Epithelial cell of esophagus (primary cell): ENCODE measurements around the gene CDV3.
"Not testable (repeated sequence)": the region's sequence is repeated elsewhere in the genome, so short reads cannot be mapped to it uniquely, and the experiment has no call there.

Source experiments
- DNase-seq: peaks from one replicate; pipeline ENCODE4 v3.0.0; 2010; ENCODE audit warnings: low read depth
- H3K4me3 ChIP-seq: 2 replicates; pipeline ENCODE4 v1.5.1; 2011; ENCODE audit warnings: mild to moderate bottlenecking, low read length, control low read depth
- CTCF ChIP-seq: IDR thresholded peaks from 2 replicates; pipeline ENCODE4 v1.5.1; 2011; ENCODE audit warnings: low read depth, mild to moderate bottlenecking, low read length, control low read depth, inconsistent platforms; ENCODE audit not compliant: insufficient read depth; ENCODE audit errors: missing control alignments

CDV3 gene

GRCh38 chr3:133573629-133574194, at the start of gene CDV3:
Gene CDV3, plus strand, starts transcription at chr3:133573686. Its CDS starts 359 bp downstream, at chr3:133574045.
- TF ChIP-seq CTCF = no peak
- H3K4me3 ChIP-seq = peak within 1 kb of the TSS; percentile 81
- DNase-seq = no peak

- not testable (repeated sequence) for H3K4me3 ChIP-seq, DNase-seq
Observed at GRCh38 chr3:133523758-133524157, 49.7 kb upstream of the CDV3 start.

GRCh38 chr3:133525435-133525834, 48.1 kb upstream of the CDV3 start:
- no peak for TF ChIP-seq CTCF
- DNase-seq = no peak
- H3K4me3 ChIP-seq = no peak overlapping the region

- H3K4me3 ChIP-seq = no peak overlapping the region
- no peak for DNase-seq
- TF ChIP-seq CTCF = no peak
Observed at GRCh38 chr3:133527081-133527715, 46.3 kb upstream of the CDV3 start.

- no peak for DNase-seq
- no peak overlapping the region for H3K4me3 ChIP-seq
- TF ChIP-seq CTCF = no peak
Observed at GRCh38 chr3:133529809-133530208, 43.7 kb upstream of the CDV3 start.

GRCh38 chr3:133531981-133532380, 41.5 kb upstream of the CDV3 start:
- DNase-seq = no peak
- TF ChIP-seq CTCF = no peak

GRCh38 chr3:133532951-133533350, 40.5 kb upstream of the CDV3 start:
- DNase-seq = no peak
- no peak overlapping the region for H3K4me3 ChIP-seq
- no peak for TF ChIP-seq CTCF

More at GRCh38 chr3:133531981-133532380, 41.5 kb upstream of the CDV3 start:
- no peak overlapping the region for H3K4me3 ChIP-seq
